HG03378 (cell line): Measurements from ENCODE around the gene FJX1.
"Not testable (repeated sequence)": the region's sequence is repeated elsewhere in the genome, so short reads cannot be mapped to it uniquely, and the experiment has no call there.

Experiments
- ATAC-seq: cut with Tn5 transposase; IDR thresholded peaks from one replicate; pipeline ENCODE4 v1.9.1; 2021; ENCODE audit warnings: mild to moderate bottlenecking, moderate library complexity; ENCODE audit not compliant: unreplicated experiment

Gene FJX1

DNA sequence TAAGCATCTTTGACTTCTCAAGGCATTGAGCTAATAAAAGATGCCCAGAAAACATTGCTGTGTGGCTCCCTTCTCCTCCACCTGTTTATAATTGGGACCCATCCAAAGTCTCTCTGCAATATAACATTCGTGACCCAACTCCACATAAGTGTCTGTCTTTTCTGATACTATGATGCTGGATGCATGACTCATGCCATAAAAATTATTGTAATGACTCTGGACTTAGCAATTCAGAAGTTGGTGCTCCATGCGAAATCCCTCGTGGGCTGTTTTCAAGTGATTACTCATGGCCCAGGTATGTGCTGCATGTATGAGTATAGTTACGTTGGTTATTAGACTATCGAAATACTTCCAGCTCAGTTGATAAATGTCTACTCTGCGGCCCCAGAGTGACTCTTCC is 11.7 kb downstream of the FJX1 start:
- ATAC-seq = no peak

GRCh38 chr11:35631891-35632290 is 13.6 kb downstream of the FJX1 start:
- no peak for ATAC-seq

DNA sequence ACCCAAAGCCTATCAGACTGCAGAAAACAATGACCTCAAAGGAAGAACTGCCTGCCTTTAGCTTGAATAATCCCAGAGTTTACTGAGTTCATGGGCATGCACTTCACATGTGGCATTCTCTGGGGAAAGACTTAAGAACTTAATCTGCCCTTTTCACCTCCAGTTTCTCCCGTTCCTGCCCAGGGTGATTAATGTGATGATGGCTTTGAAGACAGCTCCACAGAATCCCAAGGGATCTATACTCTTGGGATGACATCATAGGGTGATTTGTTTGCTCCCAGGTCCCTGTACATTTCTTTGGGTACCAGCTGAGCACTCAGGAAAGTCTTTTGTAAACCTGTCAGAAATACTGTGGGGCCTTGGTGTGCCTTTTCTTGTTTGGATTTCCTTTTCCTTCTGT is 14.0 kb downstream of the FJX1 start:
- ATAC-seq = no peak

DNA sequence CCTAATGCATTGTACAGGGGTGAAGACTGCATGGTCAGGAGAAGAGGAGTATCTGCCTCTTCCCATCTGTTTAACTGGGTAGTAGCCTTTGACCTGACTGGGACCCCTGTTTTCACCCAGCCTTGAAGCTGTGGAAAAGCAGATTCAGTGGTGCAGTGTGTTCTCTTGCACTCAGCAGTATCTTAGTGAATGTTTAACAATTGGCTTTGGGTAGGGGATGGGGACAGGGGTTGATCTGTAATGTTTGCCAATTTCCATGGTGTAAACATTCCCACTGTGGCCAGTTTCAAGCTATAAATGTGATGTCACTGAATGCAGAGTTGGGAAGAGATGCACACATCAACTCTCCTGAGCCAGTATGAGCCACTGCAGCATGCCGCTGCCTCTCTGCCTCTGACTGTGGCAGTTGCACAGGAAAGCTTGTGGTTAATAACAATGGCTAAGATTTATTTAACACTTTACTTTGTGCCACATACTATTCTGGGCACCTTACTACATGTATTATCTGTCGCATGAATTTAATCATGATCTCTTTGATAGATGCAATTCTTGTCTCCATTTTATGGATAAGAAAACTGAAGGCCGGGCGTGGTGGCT is 15.7 kb downstream of the FJX1 start:
- no peak for ATAC-seq

GRCh38 chr11:35635933-35636332 is 17.7 kb downstream of the FJX1 start:
- no peak for ATAC-seq

DNA sequence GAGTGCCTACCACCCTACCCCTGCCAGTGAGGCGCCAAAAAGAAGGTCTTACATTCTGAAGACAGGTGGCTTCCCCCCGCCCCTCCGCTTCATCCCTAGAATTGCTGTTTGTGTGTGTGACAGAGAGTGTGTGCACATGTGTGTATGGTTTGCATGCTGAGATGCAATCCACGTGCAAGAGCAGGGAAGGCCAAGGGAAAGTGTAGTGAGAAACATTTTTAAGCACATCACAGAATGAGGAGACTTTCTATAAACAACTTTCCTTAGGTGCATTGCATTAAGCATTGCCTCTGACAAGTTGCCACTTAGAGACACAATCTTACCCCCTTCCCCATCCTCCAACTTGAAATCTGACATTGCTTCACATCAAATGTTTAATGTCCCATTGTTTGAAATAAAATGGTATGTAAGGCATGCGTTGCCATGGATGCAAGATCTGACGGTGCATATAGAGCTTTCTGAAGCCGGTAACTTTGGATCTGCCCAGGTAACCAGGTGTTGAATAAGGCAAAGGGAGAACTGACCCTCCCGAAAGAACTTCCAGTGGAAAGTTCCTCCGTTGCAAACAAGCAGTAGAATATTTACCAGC is 21.4 kb downstream of the FJX1 start:
- no peak for ATAC-seq

- no peak for ATAC-seq
Measured at GRCh38 chr11:35641171-35641897, 23.1 kb downstream of the FJX1 start.

DNA sequence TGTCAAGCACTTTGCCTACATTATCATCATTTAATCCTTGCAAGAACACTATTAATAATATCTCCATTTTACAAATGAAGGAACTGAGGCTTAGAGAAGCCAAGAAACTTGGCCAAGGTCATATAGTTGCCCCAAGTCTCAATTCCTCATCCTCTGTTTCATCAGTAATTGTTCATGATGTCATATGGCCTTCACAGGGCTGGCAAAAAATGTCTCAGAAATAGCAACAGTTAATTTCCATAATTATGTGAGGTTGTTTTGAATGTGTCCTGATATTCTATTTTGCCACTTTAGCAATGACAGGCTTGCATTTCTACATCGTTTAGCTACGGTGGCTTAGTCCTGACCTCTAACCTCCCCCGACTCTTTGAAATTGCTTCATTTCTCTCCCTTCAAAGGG is 23.7 kb downstream of the FJX1 start:
- no peak for ATAC-seq

DNA sequence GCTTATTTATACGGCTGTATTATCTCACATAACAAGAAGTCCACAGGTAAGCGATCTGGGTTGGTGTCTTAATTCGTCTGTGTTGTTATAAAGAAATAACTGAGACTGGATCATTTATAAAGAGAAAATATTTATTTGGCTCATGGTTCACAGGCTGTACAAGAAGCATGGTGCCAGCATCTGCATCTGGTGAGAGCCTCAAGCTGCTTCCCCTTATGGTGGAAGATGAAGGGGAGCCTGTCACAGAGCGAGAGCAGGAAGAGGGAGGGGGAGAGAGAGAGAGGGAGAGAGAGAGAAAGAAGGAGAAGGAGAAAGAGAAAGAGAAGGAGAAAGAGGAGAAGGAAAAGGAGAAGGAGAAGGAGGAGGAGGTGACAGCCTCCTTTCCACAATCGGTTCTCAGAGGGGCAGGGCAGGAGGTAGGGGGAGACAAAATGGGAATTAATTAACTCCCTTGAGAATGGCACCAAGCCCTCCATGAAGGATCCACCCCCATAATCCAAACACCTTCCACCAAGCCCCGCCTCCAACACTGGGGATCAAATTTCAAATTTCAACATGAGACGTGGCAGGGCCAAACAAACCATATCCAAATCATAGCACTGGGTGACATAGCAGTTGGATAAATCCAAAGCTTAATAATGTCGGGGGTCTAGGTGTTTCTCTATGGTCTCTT is 29.3 kb downstream of the FJX1 start:
- no peak for ATAC-seq

DNA sequence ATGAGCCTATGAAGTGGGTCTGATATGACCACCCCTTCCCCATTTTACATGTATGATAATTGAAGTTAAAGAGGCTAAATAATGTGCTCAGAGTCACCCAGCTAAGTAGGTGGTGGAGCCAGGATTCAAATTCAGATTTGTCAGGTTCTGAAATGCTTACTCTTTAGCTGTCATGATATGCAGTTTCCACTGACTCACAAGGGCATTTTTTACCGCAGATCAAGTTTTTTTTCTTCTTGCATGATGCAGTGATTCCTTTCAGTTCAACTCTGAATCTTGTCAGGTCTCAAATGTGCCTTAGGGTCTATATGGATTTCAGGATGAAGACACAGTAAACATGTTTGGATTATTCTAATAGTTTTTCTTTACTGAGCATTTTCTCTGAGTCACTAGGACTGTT is 31.7 kb downstream of the FJX1 start:
- no peak for ATAC-seq

DNA sequence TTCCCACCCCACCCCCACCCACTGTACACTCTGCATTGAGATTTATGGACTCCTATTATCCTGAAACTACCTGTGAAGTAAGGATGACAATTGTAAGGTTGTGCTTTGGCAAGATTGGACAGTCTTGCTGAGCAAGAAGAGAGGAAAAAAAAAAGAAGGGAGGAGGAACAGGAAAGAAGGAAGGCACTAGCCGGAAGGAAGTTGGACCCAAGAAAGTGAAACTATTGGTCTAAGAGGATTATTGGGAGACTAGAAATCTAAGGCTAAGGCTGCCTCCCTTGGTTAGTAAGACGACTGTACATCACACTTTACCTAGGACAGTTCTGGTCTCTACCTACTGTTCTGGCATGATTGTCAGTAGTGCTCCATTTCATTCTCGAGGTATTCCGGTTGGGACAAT is 32.2 kb downstream of the FJX1 start:
- ATAC-seq = no peak

GRCh38 chr11:35651263-35651662 is 33.0 kb downstream of the FJX1 start:
- ATAC-seq = no peak

DNA sequence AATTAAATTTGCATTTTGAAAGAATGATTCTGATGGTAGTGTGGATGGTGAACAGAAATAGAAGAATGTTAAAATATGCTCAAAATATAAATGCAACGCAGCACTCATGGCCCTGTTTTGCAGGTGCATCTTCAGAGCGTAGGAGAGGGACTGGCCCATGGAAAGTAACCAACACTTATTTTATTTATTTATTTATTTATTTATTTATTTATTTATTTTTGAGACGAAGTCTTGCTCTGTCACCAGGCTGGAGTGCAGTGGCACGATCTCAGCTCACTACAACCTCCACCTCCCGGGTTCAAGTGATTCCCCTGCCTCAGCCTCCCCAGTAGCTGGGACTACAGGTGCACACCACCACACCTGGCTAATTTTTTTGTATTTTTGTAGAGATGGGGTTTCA is 34.5 kb downstream of the FJX1 start:
- ATAC-seq = not testable (repeated sequence)

- no peak for ATAC-seq
Measured at GRCh38 chr11:35654711-35655110, 36.5 kb downstream of the FJX1 start.

DNA sequence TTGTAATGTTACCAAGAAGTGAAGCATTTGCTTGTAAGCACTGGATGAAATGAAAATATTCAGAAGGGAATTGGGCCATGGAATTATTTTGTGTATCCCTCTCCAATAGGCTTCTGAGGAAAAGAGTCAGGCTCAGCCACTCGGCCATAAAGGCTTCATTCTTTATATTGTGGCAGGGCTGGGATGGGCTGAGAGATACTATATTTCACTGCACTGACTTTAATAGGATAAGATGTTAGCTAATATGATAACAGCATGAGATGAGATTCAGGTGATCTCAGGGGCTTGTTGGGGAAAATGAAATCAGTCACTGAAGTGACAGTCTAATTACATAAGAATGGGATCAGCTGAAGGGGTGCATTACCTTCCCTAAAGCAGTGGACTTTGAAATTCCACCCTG is 37.0 kb downstream of the FJX1 start:
- ATAC-seq = no peak

GRCh38 chr11:35655856-35656255 is 37.6 kb downstream of the FJX1 start:
- ATAC-seq = no peak

- ATAC-seq = no peak
Measured at GRCh38 chr11:35658020-35658948, 40.0 kb downstream of the FJX1 start.

GRCh38 chr11:35661534-35661933 is 43.3 kb downstream of the FJX1 start:
- no peak for ATAC-seq

DNA sequence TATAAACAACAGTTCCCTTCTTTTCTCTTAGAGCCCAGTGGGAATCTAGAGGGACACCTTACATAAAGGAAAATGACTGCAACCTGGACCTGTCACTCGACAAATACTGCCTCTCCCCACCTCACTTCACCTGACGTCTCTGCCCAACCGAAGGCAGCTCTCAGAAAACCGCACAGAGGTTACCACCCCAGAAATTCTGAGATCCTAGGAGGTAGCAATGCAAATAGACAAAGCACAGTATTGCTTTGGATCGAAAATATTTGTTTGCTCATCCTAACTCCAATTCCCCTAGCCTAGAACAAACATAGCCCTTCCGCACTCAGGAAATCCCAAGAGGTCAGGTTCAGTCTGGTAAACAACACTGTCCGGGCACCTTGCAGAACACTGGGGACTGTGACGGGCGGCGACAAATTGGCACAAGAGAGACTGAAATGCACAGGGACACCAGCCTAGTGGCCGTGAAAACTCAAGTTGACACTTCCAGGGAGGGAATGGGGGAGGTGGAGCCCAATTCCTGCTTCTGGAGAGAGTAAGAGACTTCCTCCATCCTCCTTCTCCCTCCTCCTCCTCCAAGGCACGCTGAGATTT is 43.9 kb downstream of the FJX1 start:
- peak; percentile 39 for ATAC-seq

- ATAC-seq = peak; percentile 88
Measured at GRCh38 chr11:35662649-35663407, 44.6 kb downstream of the FJX1 start, which contains the start of gene TRIM44. TRIM44 (plus strand) TSS chr11:35662775; CDS start chr11:35663112, 337 bp downstream.
